NCI-H524 (cell line): ENCODE data around the gene EXOC3L1.

ENCODE experiments used
- DNase-seq, 2 experiments: peaks; one replicate each; lab custom pipeline; 2025; lab: John Stamatoyannopoulos, UW

Gene EXOC3L1

GRCh38 chr16:67147437-67148140, 42.3 kb downstream of the EXOC3L1 start:
- no peak for DNase-seq

- DNase-seq: no peak
Measured at GRCh38 chr16:67146523-67147357, 43.2 kb downstream of the EXOC3L1 start.

GRCh38 chr16:67145746-67146145, 44.2 kb downstream of the EXOC3L1 start:
- no peak for DNase-seq

- DNase-seq: no peak
Measured at GRCh38 chr16:67144943-67145342, 45.0 kb downstream of the EXOC3L1 start.

GRCh38 chr16:67142342-67142741, 47.6 kb downstream of the EXOC3L1 start:
- DNase-seq: no peak

- no peak for DNase-seq
Measured at GRCh38 chr16:67141391-67141790, 48.5 kb downstream of the EXOC3L1 start.

- peak in 1 of 2 experiments; percentile 67 for DNase-seq
Measured at GRCh38 chr16:67137605-67138004, 52.3 kb downstream of the EXOC3L1 start.
